Smooth muscle cell (in vitro differentiated cells): ENCODE data around the gene ADAMTS18. TPM values are rescaled to one million over a fixed set of nuclear protein-coding genes. Genes with fewer than 3 reads are reported as not detected.

Experiments
- DNase-seq: peaks from one replicate; lab custom pipeline; 2025; ENCODE audit not compliant: unreplicated experiment; lab: John Stamatoyannopoulos, UW
- H2AFZ ChIP-seq: fragments of 200-600 bp; sonication (generic); 2 replicates; pipeline ENCODE4 v1.6.0; 2016; ENCODE audit warnings: antibody characterized with exemption, low read depth, mild to moderate bottlenecking
- H3F3A ChIP-seq: fragments of 200-600 bp; sonication (generic); 2 replicates; pipeline ENCODE4 v1.6.0; 2017; ENCODE audit warnings: antibody characterized with exemption, low read depth
- H3K27ac ChIP-seq: fragments of 200-600 bp; sonication (generic); 2 replicates; pipeline ENCODE4 v1.5.1; 2016; ENCODE audit warnings: low read depth, mild to moderate bottlenecking
- H3K27me3 ChIP-seq: fragments of 200-600 bp; sonication (generic); 2 replicates; pipeline ENCODE4 v1.6.1; 2016; ENCODE audit warnings: low read depth, mild to moderate bottlenecking
- H3K36me3 ChIP-seq: fragments of 200-600 bp; sonication (generic); 2 replicates; pipeline ENCODE4 v1.5.1; 2016; ENCODE audit warnings: low read depth
- H3K4me1 ChIP-seq: fragments of 200-600 bp; sonication (generic); 2 replicates; pipeline ENCODE4 v1.5.1; 2016; ENCODE audit warnings: low read depth
- H3K4me2 ChIP-seq: fragments of 200-600 bp; sonication (generic); 2 replicates; pipeline ENCODE4 v1.6.0; 2016; ENCODE audit warnings: mild to moderate bottlenecking
- H3K4me3 ChIP-seq: fragments of 200-600 bp; sonication (generic); 2 replicates; pipeline ENCODE4 v1.5.1; 2016; ENCODE audit warnings: mild to moderate bottlenecking
- H3K79me2 ChIP-seq: fragments of 200-600 bp; sonication (generic); 2 replicates; pipeline ENCODE4 v1.6.0; 2016; ENCODE audit warnings: low read depth, mild to moderate bottlenecking
- H3K9ac ChIP-seq: fragments of 200-600 bp; sonication (generic); 2 replicates; pipeline ENCODE4 v1.6.0; 2016; ENCODE audit warnings: low read depth
- H3K9me3 ChIP-seq: fragments of 200-600 bp; sonication (generic); replicated peaks from 2 replicates; pipeline ENCODE4 v1.5.1; 2016; ENCODE audit warnings: low read depth
- H4K20me1 ChIP-seq: fragments of 200-600 bp; sonication (generic); 2 replicates; pipeline ENCODE4 v1.6.0; 2016; ENCODE audit warnings: low read depth
- CTCF ChIP-seq: fragments of 200-600 bp; sonication (generic); IDR thresholded peaks from 2 replicates; pipeline ENCODE4 v1.5.1; 2017; ENCODE audit warnings: borderline replicate concordance, mild to moderate bottlenecking, antibody characterized with exemption; ENCODE audit not compliant: insufficient read depth, poor library complexity, severe bottlenecking
- WGBS: methylation state at CpG from one replicate; pipeline ENCODE4 v1.1.7; 2016; ENCODE audit warnings: low lambda C conversion rate; 5-methylcytosine and 5-hydroxymethylcytosine counted together
- polyA plus RNA-seq: library from polyadenylated mRNA; unstranded; fragments of >200 nt; fragmentation: Nextera tagmentation; extraction: Ambion mirVana; gene quantifications from 2 replicates; pipeline ENCODE4 v1.2.1, GENCODE V29; 2016
- total RNA-seq: library from RNA; depleted of rRNA; stranded (reverse); fragments of >200 nt; gene quantifications from 2 replicates; pipeline ENCODE4 v1.2.3, GENCODE V29; 2014

The ADAMTS18 gene
- total and polyA plus RNA-seq, 2 experiments from 2014 or later = 0.05 to 4.4 TPM

GRCh38 chr16:77323695-77324094 is 111.1 kb downstream of the ADAMTS18 start:
- H2AFZ ChIP-seq = no peak overlapping the region
- H3K36me3 ChIP-seq = no peaks in the 10 kb centered on the region
- no peak overlapping the region for H3K27ac ChIP-seq
- no peaks in the 10 kb centered on the region for H3F3A ChIP-seq
- no peak for DNase-seq
- no peak for TF ChIP-seq CTCF
- H4K20me1 ChIP-seq = no peaks in the 10 kb centered on the region
- H3K79me2 ChIP-seq = no peaks in the 10 kb centered on the region
- H3K27me3 ChIP-seq = no peaks in the 10 kb centered on the region
- H3K4me1 ChIP-seq = no peaks in the 10 kb centered on the region
- no peak overlapping the region for H3K9ac ChIP-seq
- no peak overlapping the region for H3K4me3 ChIP-seq
- no peaks in the 10 kb centered on the region for H3K9me3 ChIP-seq
- H3K4me2 ChIP-seq = no peak overlapping the region
- WGBS = 61% methylated on average over 2 of the region's 2 CpGs

GRCh38 chr16:77322757-77323156 is 112.1 kb downstream of the ADAMTS18 start:
- DNase-seq = no peak
- Histone ChIP-seq H3K4me3 (no peak overlapping the region), H3K27ac (no peak overlapping the region), H3K4me1 (no peaks in the 10 kb centered on the region), H2AFZ (no peak overlapping the region), H3K4me2 (no peak overlapping the region), H3K36me3 (no peaks in the 10 kb centered on the region), H3F3A (no peaks in the 10 kb centered on the region), H3K27me3 (no peaks in the 10 kb centered on the region), H3K9me3 (no peaks in the 10 kb centered on the region), H3K9ac (no peak overlapping the region), H3K79me2 (no peaks in the 10 kb centered on the region), H4K20me1 (no peaks in the 10 kb centered on the region)
- TF ChIP-seq CTCF = no peak
- WGBS = 70% methylated on average over 2 of the region's 2 CpGs

GRCh38 chr16:77317059-77317458 is 117.8 kb downstream of the ADAMTS18 start:
- Histone ChIP-seq H3F3A (no peaks in the 10 kb centered on the region), H3K9ac (no peak overlapping the region), H3K4me2 (no peak overlapping the region), H3K9me3 (no peaks in the 10 kb centered on the region), H3K4me1 (no peaks in the 10 kb centered on the region), H2AFZ (no peak overlapping the region), H3K79me2 (no peaks in the 10 kb centered on the region), H3K27me3 (no peaks in the 10 kb centered on the region), H3K36me3 (no peaks in the 10 kb centered on the region), H4K20me1 (no peaks in the 10 kb centered on the region), H3K27ac (no peak overlapping the region), H3K4me3 (no peak overlapping the region)
- WGBS = 98% methylated on average over 2 of the region's 2 CpGs
- no peak for DNase-seq
- TF ChIP-seq CTCF = no peak

- H3K27me3 ChIP-seq = no peaks in the 10 kb centered on the region
- no peaks in the 10 kb centered on the region for H3K79me2 ChIP-seq
- no peaks in the 10 kb centered on the region for H3F3A ChIP-seq
- no peaks in the 10 kb centered on the region for H4K20me1 ChIP-seq
- no peaks in the 10 kb centered on the region for H3K36me3 ChIP-seq
- H3K9me3 ChIP-seq = no peaks in the 10 kb centered on the region
- H2AFZ ChIP-seq = no peak overlapping the region
- DNase-seq = no peak
- H3K9ac ChIP-seq = no peak overlapping the region
- H3K4me1 ChIP-seq = no peaks in the 10 kb centered on the region
- no peak for TF ChIP-seq CTCF
- H3K4me2 ChIP-seq = no peak overlapping the region
- no peak overlapping the region for H3K4me3 ChIP-seq
- 76% methylated on average over 1 of the region's 1 CpG for WGBS
- H3K27ac ChIP-seq = no peak overlapping the region
These were observed 124.0 kb downstream of the ADAMTS18 start for GRCh38 chr16:77310877-77311276.
